PC-3 (cell line): ENCODE results near the gene PPP3R1. TPM values are rescaled to one million over a fixed set of nuclear protein-coding genes. Genes with fewer than 3 reads are reported as not detected.

ENCODE experiments used
- ATAC-seq: fragments of 200-7000 bp; cut with Tn5 transposase; 2 replicates; pipeline ENCODE4 v1.9.1; 2020; ENCODE audit warnings: mild to moderate bottlenecking, moderate library complexity
- BruUV-seq: library from RNA; stranded (reverse); fragments of 400-500 nt; replicated peaks from 2 replicates; lab custom pipeline; 2021; lab: Mats Ljungman, UMichigan
- CTCF ChIA-PET: fragments of 300-600 bp; sonication (Branson Sonifier 250); formaldehyde crosslinking; loops from one replicate; lab custom pipeline; 2022; ENCODE audit warnings: antibody characterized with exemption; lab: Charles Lee
- POLR2A ChIA-PET: fragments of 300-600 bp; sonication (Branson Sonifier 250); formaldehyde crosslinking; loops from one replicate; lab custom pipeline; 2022; ENCODE audit warnings: antibody characterized with exemption; ENCODE audit not compliant: unreplicated experiment; lab: Charles Lee
- DNase-seq: peaks from one replicate; pipeline ENCODE4 v3.0.0-alpha.2; 2015
- H2AFZ ChIP-seq: fragments of 300-600 bp; sonication (generic); 2 replicates; pipeline ENCODE4 v1.6.0; 2016; ENCODE audit warnings: antibody characterized with exemption, low read length
- H3F3A ChIP-seq: fragments of 300-600 bp; sonication (generic); one replicate; pipeline ENCODE4 v1.6.0; 2017; ENCODE audit warnings: antibody characterized with exemption, low read length, control low read depth, mild to moderate bottlenecking; ENCODE audit not compliant: unreplicated experiment
- H3K27ac ChIP-seq: fragments of 300-600 bp; sonication (generic); 2 replicates; pipeline ENCODE4 v1.5.1; 2016; ENCODE audit warnings: mild to moderate bottlenecking, low read length
- H3K27me3 ChIP-seq: fragments of 300-600 bp; sonication (generic); 2 replicates; pipeline ENCODE4 v1.6.1; 2016; ENCODE audit warnings: low read length, mixed read lengths
- H3K36me3 ChIP-seq: fragments of 300-600 bp; sonication (generic); 2 replicates; pipeline ENCODE4 v1.6.1; 2016; ENCODE audit warnings: low read depth, mixed run types, low read length, mixed read lengths
- H3K4me1 ChIP-seq: fragments of 300-600 bp; sonication (generic); 2 replicates; pipeline ENCODE4 v1.5.1; 2016; ENCODE audit warnings: low read length; ENCODE audit not compliant: insufficient read depth
- H3K4me2 ChIP-seq: fragments of 300-600 bp; sonication (generic); 2 replicates; pipeline ENCODE4 v1.6.0; 2016; ENCODE audit warnings: low read length
- H3K4me3 ChIP-seq: fragments of 300-600 bp; sonication (generic); 2 replicates; pipeline ENCODE4 v1.5.1; 2016; ENCODE audit warnings: mild to moderate bottlenecking, low read length, mixed read lengths
- H3K79me2 ChIP-seq: fragments of 300-600 bp; sonication (generic); 2 replicates; pipeline ENCODE4 v1.6.1; 2017; ENCODE audit warnings: low read length, mixed read lengths
- H3K9ac ChIP-seq: fragments of 300-600 bp; sonication (generic); 2 replicates; pipeline ENCODE4 v1.6.0; 2016; ENCODE audit warnings: mild to moderate bottlenecking, low read length
- H3K9me2 ChIP-seq: fragments of 300-600 bp; sonication (generic); replicated peaks from 2 replicates; pipeline ENCODE4 v1.6.1; 2016; ENCODE audit warnings: mixed run types, low read length, mixed read lengths
- H3K9me3 ChIP-seq: fragments of 300-600 bp; sonication (generic); 2 replicates; pipeline ENCODE4 v1.6.1; 2016; ENCODE audit warnings: low read length, mixed read lengths
- H4K20me1 ChIP-seq: fragments of 300-600 bp; sonication (generic); 2 replicates; pipeline ENCODE4 v1.6.1; 2016; ENCODE audit warnings: low read length, mixed read lengths
- EZH2 ChIP-seq: fragments of 300-600 bp; sonication (generic); IDR thresholded peaks from one replicate; pipeline ENCODE4 v1.6.1; 2017; ENCODE audit warnings: antibody characterized with exemption, mild to moderate bottlenecking, low read length; ENCODE audit not compliant: unreplicated experiment
- EZH2phosphoT487 ChIP-seq: fragments of 300-600 bp; sonication (generic); IDR thresholded peaks from 2 replicates; pipeline ENCODE4 v1.6.1; 2018; ENCODE audit warnings: mild to moderate bottlenecking, antibody characterized with exemption, low read length, borderline replicate concordance
- intact Hi-C: fragments of 100-400 bp; cut with micrococcal nuclease; formaldehyde crosslinking; loops from 2 replicates; pipeline ENCODE4 v1.9.0; 2023
- total RNA-seq: library from RNA; depleted of rRNA; stranded (reverse); fragments of >200 nt; gene quantifications from 2 replicates; pipeline ENCODE4 v1.2.3, GENCODE V29; 2014
- TF ChIP-seq, protein P1 (sequence below): fragments of 300-600 bp; sonication (generic); conservative IDR thresholded peaks from 2 replicates; pipeline ENCODE4 v1.5.1; 2017; ENCODE audit warnings: antibody characterized with exemption, low read depth, mild to moderate bottlenecking, low read length

Gene PPP3R1
- total RNA-seq, 1 experiment from 2014 or later: 13.7 TPM

GRCh38 chr2:68195096-68195495 is 57.2 kb downstream of the PPP3R1 start:
- Histone ChIP-seq H3K79me2 (peaks cover 86% of the 10 kb centered on the region), H3K27me3 (no peaks in the 10 kb centered on the region), H4K20me1 (peaks cover 16% of the 10 kb centered on the region), H3K4me2 (no peak overlapping the region), H3K9me2 (no peaks in the 10 kb centered on the region), H3K9me3 (no peaks in the 10 kb centered on the region), H2AFZ (no peak overlapping the region), H3K27ac (no peak overlapping the region), H3K36me3 (no peaks in the 10 kb centered on the region), H3K4me3 (no peak overlapping the region), H3K4me1 (peaks cover 53% of the 10 kb centered on the region), H3K9ac (no peak overlapping the region), H3F3A (no peaks in the 10 kb centered on the region)
- TF ChIP-seq EZH2phosphoT487: no peak
- no peak for TF ChIP-seq EZH2
- TF ChIP-seq, protein P1, sequence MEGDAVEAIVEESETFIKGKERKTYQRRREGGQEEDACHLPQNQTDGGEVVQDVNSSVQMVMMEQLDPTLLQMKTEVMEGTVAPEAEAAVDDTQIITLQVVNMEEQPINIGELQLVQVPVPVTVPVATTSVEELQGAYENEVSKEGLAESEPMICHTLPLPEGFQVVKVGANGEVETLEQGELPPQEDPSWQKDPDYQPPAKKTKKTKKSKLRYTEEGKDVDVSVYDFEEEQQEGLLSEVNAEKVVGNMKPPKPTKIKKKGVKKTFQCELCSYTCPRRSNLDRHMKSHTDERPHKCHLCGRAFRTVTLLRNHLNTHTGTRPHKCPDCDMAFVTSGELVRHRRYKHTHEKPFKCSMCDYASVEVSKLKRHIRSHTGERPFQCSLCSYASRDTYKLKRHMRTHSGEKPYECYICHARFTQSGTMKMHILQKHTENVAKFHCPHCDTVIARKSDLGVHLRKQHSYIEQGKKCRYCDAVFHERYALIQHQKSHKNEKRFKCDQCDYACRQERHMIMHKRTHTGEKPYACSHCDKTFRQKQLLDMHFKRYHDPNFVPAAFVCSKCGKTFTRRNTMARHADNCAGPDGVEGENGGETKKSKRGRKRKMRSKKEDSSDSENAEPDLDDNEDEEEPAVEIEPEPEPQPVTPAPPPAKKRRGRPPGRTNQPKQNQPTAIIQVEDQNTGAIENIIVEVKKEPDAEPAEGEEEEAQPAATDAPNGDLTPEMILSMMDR: no peak
- intact Hi-C loops: loop anchor here (2.0 to 5.0 kb wide), 2 partner anchors 42 to 88 kb away; no protein-coding TSS in a partner anchor
- no peak for ATAC-seq
- DNase-seq: no peak
- ChIA-PET POLR2A (interaction anchor here (0.6 kb wide), 1 partner anchor 93 kb away, joined by 4 read pairs; no protein-coding TSS in a partner anchor), CTCF (no interaction called here)
- no TSS peak for BruUV-seq

- intact Hi-C loops: loop anchor here (2.0 to 5.0 kb wide), 3 partner anchors 37 to 163 kb away; partner anchors contain the start of gene PNO1
- Histone ChIP-seq H3F3A (no peaks in the 10 kb centered on the region), H2AFZ (no peak overlapping the region), H3K9ac (peak overlapping the region; percentile 36), H3K9me3 (no peaks in the 10 kb centered on the region), H3K27me3 (no peaks in the 10 kb centered on the region), H3K9me2 (no peaks in the 10 kb centered on the region), H4K20me1 (peaks cover 16% of the 10 kb centered on the region), H3K79me2 (peaks cover 89% of the 10 kb centered on the region), H3K36me3 (no peaks in the 10 kb centered on the region), H3K27ac (peak overlapping the region; percentile 64), H3K4me2 (peak overlapping the region; percentile 65), H3K4me1 (peaks cover 53% of the 10 kb centered on the region), H3K4me3 (peak overlapping the region; percentile 16)
- TF ChIP-seq, protein P1: no peak
- TF ChIP-seq EZH2phosphoT487 (no peak), EZH2 (no peak)
- ChIA-PET CTCF (no interaction called here), POLR2A (no interaction called here)
- peak; percentile 41 for ATAC-seq
- BruUV-seq: no TSS peak
- DNase-seq: peak; percentile 78
These were observed 58.5 kb downstream of the PPP3R1 start for GRCh38 chr2:68193787-68194372.

DNA sequence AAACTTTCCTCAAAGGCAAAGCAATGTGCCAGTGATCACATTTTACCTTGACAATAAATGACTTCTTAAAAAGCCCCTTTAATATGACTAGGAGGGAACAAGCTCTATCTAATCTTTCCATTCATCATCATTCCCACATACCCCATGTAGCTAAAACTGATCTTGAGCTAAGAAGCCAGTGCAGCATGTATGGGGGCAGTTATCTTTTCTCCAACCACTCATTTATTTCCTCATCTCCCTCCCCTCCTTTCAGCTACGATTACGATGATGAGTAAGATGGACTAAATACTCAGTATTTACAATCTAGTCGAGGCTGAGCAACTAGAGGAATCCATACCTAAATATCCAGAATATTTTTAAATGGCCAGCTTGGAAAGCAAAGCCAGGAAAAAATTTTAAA is 59.2 kb downstream of the PPP3R1 start:
- Histone ChIP-seq H3F3A (no peaks in the 10 kb centered on the region), H3K27ac (peak overlapping the region; percentile 64), H3K4me3 (peak overlapping the region; percentile 16), H3K9me2 (no peaks in the 10 kb centered on the region), H2AFZ (no peak overlapping the region), H3K79me2 (peaks cover 92% of the 10 kb centered on the region), H3K4me1 (peaks cover 53% of the 10 kb centered on the region), H3K9me3 (no peaks in the 10 kb centered on the region), H3K9ac (peak overlapping the region; percentile 36), H3K36me3 (no peaks in the 10 kb centered on the region), H3K27me3 (no peaks in the 10 kb centered on the region), H4K20me1 (peaks cover 16% of the 10 kb centered on the region), H3K4me2 (peak overlapping the region; percentile 65)
- CTCF ChIA-PET: no interaction called here
- peak; percentile 35 for DNase-seq
- POLR2A ChIA-PET: no interaction called here
- no peak for TF ChIP-seq EZH2phosphoT487
- no TSS peak for BruUV-seq
- no peak for ATAC-seq
- intact Hi-C loops: loop anchor here (5.0 kb wide), 2 partner anchors 36 to 164 kb away; partner anchors contain the start of gene PNO1
